NCI-H1092 treated with DMSO at 0.1 percent for 48 hours (cell line): ENCODE data around the gene CFAP77.
A peak's percentile ranks its signal among the peaks of the same experiment; 100 is the strongest.

Source experiments
- DNase-seq: peaks from one replicate; lab custom pipeline; 2025; lab: John Stamatoyannopoulos, UW

Gene CFAP77

DNA sequence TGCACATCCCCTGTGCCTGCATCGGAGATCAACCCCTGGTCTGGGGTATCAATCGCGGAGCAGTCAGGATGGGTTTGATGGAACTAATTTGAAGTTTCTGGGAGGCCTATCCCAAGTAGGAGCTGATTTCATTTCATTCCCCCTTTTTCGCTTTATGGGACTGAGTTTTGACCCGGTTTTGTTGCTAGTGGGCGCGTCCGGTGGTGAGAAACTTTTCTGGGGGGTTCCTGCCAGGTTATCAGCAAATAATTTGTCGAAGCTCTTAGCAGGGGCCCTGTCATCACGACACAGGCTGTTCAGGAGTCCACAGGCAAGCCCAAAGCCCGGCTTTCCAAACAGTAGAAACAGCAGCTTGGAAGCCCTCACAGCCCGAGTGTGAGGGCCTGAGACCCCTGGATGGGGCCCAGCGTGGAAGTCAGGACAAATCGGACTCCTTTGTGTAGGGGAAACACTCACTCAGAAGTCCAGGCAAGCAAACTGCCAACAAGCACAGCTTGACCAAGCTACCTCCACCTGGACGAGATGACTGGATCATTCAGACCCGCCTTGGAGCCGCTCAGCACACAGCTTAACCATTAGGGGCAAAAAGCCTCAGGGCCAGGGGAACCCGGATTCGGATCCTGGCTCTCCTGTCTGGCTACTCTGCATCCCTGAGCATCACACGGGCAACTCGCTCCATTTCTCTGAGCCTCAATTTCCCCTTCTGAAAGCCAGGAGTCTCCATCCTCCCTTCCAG is 108.0 kb downstream of the CFAP77 start:
- no peak for DNase-seq

DNA sequence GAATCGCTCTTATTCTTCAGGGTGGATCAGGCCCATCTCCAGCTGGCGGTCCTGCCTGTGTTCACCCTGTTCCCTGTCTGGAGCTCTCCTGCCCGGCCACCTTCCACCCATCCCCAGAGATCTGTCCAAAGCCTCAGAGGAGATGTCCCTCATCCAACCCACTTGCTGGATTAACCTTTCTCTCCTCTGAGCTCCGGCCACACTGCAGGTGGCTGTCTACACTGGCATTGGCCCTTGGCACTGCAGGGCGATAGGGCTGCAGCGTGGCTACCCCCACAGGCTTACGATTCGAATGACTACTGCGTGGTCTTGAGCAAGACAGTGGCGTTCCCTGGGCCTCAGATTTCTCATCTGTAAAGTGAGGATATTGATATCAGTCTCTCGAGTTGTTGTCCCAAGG is 108.6 kb downstream of the CFAP77 start:
- no peak for DNase-seq

DNA sequence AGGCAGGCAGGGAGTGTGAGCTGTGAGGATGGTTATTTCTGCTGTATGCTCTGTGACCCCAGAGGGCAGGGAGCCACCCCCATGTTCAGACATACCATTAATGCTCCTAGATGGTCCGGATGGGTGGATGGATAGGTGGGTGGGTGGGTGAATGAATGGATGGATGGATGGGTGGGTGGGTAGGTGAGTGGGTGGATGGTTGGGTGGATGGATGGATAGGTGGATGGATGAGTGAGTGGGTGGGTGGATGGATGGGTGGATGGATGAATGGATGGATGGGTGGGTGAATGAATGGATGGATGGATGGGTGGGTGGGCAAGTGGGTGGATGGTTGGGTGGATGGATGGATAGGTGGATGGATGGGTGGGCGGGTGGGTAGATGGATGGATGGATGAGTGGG is 109.0 kb downstream of the CFAP77 start:
- no peak for DNase-seq

DNA sequence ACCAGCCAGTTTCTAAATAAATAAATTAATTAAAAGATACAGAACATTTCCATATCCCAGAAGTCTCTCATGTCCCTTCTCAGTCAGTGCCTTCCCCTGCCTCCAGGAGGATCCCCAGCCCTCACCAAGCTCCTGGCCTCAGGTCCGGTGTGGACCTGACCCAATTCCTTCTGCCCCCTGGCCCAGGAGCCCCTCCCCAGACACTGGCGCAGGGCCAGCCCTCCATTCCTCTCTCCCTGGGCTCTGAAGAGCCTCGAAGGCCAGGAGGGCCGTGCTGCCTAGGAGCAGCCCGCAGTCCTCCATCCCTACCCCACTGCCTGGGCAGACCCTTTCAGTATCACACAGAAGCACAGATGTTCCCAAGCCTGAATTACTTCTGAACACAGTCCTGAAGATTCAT is 110.6 kb downstream of the CFAP77 start:
- DNase-seq: no peak

DNA sequence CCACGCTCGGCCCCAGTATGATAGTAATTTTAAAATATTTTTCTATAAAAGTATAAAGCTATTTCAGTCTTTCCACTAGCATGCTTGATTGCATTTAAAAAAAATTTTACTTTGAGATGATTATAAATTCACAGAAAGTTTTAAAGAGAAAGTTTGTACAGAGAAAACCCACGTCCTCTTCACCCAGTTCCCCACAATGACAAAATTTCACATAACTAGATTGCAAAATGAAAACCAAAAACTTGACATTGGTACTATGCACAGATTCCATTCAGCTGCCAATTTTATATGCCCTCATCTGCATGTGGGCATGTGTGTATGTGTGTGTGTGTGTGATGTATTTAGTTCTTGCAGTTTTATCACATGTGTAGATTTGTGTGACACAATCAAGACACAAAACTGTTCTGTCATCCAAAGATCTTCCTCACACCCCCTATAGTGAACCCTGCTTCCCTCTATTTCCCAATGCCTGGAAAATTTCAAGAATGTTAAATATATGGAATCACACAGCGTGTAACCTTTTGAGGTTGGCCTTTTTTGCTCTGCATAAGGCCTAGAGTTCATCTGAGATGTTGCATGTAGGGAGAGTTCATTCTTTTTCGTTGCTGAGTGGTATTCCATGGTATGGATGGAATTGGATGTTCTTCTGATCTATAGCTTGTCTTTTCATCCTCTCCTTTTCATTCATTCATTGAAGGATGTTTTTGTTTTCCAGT is 115.5 kb downstream of the CFAP77 start:
- no peak for DNase-seq

DNA sequence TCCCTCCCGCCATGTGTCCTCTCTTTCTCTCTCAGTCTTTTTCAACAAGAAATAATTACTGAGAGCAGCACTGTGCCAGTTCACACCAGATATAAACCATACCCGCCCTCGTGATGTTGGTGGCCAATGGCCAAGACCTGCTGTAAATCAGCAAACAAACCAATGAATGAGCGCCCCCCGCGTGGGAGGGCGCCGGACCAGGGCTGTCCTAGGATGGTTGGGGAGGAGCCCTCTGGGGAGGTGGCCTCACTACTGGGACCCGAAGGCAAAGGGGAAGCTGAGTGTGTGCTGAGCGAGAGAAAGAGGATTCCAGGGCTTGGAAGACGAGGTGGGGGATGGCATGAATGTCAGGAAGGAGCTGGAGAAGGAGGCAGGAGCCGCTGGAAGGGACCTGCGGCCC is 121.2 kb downstream of the CFAP77 start:
- DNase-seq: peak; percentile 83

DNA sequence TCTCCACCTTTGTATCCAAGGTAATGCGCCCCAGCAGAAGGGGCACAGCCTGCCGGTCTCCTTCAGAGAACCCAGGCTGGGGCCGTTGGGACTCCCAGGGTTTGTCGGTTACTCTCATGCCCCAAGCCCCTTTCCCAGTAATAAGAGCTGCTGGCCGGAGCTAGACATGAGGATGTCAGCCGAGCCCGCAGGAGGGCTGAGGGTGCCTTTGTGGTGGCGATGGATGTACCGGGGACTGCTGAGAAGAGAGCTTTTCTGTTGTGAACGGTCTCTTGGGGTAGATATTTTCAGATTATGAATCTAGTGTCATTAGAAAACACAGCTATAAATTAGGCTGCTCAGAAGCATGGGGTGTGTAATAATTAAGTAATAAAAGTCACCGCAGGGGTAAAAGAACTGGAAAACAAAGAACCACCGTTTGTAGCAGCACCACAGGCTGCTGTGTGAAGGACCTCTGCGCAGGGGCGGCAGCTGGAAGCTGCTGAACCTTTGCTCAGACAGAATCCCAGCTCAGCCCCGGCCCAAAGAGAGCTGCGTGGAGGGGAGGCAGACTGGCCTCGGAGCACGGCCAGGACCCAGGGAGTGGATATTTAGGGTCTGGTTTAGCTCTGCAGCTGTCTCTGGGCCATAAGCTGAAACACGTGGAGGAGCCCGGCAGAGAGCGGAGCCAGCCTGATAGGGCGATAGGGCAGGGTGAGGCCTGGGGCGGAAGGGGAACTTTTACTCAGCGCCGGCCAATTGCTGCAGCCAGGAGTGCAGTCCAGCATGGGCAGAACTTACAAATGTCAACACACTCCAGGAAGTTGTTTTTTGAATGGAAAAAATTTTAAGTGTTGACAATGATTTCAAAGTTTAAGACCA is 121.9 kb downstream of the CFAP77 start:
- DNase-seq: peak; percentile 56

DNA sequence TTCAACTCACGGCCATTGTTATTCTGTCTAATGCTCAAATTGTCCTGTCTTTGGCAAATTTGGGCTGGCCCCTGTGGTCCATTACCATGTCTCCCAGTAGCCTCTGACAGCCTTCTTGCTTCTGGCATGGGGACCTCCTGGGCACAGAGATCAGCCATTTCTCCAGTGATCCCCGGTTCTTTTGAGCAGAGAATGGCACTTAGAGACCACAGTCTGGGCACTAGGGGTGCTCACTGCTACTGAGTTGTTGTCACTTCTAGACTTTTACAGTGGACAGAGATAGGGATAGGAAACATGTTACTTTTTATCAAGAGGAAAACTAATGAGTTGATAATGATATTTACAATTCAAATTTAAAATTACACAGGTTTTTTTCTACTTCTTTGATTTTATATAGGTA is 124.8 kb downstream of the CFAP77 start:
- DNase-seq: no peak

DNA sequence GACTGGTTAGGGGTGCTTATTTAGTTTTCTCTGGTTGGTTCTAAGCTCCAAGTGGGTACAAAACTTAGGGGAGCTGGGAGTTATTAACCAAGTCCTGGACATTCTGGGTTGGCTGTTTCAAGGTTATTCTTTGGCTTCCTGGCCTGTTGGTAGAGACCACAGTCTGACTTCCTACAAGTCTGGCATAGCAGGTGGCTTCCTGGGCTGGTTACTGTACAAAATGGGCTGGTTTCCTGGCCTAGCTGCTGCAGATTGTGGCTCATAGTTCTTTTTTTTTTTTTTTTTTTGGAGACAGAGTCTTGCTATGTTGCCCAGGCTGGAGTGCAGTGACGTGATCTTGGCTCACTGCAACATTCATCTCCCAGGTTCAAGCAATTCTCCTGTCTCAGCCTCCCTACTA is 126.1 kb downstream of the CFAP77 start:
- no peak for DNase-seq

DNA sequence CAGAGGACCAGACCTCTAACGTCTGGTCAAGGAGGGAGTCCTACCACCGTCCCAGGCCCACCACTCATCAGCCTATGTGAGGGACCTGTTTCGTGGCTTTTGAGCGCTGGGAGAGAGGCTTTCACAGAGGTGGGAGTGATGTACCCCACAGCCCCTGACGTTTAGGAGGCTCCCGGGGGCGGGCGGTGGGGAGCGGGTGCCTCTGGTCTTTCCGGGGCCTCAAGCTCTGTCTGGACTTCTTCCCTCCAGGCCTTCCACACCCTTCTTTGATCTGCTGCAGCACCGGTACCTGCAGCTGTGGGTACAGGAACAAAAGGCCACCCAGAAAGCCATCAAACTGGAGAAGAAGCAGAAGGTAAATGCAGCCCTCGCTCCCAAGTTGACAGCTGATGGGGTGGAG is 127.3 kb downstream of the CFAP77 start:
- DNase-seq: no peak

DNA sequence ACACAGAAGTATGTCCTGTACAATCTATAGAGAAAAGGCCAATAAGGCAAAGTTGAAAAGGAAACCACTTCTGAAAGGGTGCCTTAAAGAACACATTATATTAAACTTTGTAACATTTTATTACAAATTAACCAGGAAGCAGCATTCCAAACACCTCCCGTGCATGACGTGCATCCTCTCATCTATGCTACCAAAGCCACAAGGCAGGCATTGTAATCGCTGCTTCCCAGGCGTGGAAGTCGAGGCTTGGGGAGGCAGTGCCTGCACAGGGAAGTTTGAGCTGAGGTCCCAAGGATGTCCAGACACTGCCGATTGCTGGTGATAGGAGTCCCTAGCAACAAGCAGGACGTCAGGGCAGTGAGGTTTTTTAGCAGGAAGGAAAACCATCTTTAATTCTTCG is 128.1 kb downstream of the CFAP77 start:
- DNase-seq: no peak

DNA sequence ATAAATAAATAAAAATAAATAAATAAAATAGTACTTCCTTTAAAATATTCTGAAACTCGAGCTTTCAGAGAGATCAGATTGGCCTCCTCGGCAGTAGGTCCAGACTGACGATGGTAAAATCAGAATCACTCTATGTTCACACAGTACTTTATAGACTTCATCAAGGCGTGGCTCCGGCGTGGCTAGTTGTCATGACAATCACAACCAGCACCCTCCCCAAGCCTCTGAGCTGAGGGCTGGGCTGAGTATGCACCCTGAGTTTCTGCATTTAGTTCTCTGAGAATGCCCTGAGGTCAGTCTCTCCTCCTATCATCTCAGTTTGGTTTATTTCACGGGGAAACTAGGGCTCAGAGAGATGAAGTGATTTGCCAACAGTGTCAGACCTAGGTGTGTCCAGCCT is 129.1 kb downstream of the CFAP77 start:
- DNase-seq: no peak

DNA sequence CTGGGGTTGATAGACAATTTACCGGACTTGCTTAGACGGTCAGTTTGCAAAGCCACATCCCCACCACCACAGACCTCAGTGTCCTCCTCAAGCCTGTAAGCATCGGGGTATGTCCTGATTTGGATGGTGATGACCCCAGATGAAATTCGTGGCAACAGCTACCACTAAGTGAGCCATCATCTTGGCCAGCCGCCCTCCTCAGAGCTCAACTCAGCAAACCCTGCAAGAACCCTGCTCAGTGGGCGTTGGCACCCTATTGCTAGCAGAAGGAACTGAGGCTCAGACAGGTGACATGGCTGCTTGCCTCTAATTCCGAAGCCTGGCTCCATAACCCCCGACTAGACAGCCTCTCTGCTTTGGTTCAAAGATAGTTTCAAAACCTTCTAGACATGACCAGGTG is 131.0 kb downstream of the CFAP77 start:
- DNase-seq: no peak

DNA sequence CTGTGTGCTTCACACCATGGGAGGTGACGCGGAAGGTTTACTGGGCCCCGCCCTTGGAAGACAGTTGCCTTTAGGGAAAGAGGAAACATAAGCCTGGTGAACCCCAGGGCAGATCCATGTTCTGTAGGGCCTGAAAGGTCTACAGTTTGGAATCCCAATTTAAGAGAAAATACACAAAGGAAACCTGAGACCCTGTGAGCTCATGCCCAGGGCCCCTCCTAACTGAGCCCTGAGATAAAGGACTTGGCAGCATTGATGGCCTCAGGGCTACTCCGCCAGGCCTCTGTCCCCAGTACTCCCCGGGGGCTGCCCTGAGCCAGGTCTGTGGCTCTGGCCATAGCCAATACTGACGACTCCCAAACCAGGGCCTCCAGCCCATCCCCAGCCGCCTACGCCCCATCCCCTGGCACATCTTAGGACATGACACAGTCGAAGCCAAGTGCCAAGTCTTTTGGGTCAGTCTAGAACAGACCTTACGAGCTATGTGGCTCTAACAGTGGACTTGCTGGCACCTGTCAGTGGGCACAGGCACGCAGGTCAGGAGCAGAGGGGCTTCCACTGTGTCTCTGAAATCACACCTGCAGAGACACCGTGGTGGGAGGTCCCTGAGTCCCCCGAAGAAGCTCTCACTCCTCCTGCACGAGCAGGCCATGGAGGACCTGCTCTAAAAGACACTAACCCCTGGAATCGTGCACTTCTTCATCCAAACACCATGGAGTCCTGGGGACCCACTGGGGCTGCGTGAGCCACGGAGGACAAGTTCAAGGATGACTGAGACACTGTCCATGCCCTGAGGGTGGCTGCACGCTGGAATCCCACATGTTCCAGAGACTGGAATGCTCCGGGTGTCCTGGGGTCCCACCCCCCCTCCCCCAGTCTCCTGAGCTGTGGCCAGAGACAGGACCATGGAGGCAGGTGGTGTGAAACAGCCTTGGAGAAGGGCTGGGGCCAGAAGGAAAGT is 132.1 kb downstream of the CFAP77 start:
- DNase-seq: peak; percentile 21

DNA sequence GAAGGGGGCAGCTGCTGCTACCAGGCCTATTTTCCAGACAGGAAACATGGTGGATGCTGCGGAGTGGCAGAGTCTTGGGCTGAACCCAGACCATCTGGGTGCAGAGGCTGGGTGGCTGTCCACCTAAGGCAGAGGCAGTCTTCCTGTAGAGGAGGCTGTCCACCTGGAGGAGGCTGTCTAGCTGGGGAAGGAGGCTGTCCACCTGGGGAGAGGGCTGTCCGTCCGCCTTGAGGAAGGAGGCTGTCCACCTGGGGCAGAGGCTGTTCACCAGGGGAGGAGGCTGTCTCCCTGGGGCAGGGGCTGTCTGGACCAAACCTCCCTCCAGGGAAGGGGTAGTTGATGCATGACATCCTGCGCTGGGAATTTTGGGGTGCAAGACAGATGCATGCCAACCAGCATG is 133.2 kb downstream of the CFAP77 start:
- DNase-seq: no peak

DNA sequence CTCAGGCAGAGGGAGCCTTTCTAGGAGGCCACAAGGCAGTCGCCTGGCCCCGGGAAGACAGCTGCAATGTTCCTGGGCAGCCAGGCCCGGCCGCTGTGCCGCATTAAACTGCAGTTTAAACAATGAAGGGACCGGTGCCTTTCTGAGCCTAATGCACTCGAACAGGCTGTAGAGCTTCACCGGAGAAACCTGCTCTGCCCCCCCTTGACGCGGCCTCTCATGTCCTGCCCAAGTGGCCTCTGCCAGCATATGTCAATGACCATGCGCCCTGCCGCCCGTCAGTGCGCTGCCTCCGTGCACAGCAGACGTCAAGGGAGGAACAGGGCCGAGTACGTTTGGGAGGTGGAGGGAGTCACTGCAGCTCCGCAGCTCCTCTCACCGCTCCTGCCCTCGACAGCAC is 133.9 kb downstream of the CFAP77 start:
- DNase-seq: peak; percentile 25

DNA sequence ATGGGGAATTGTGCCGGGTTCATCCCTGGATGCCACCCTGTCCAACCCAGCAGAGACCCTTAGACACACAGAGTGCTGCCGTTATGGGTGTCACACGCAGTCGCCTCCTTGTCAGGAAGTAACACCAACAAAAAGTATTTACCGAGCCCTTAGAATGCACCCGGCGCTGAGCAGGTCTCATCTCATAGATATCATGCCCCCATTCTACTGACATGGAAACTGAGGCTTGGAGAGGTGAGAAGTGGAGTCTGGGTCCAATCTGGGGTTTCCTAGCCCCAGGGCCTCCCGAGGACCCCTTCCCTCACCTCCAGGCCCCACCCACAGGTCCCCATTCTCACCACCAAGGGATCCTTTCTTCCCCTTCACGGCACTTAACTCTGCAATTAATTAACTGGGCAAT is 135.6 kb downstream of the CFAP77 start:
- DNase-seq: no peak

DNA sequence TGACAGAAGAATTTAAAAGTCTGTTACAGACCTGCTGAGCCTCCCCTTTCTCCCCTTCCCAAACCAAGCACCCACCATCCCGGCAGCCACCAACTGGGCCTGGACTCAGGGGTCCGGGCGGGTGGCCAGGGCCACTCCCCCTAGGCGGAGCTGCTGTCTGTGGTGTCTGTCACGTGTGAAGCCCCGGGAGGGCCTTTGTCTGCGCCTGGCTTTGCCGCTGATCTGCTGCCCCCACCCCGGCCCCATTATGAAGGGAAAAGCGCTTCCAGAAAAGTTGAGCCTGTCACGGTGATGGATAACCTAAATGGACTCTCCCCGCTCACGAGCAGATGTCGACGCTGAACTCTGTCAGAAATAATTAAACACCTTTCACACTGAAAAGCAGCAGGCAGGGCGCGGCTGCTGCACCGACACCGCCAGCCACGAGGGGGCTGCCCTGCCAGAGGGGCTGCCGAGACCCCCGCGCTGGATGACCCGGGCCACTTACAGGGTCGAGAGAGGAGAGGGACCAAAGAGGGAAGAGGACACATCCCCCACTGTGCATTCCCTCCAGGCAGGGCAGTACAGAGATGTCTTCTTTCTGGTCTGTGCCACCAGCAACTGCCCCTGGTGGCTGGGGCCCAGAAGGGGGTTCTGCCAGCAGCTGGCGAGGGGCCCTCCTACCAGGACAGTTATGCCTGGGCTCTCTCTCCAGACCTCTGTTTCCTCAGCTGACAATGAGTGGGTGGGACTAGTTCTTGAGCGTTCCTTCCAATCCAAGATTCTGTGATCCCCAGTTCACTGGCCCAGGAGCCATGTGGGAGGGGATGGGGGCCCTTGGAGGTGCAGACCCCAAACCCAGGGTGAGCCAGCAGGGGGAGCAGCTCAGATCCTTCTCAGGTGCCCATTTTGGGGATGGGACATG is 136.4 kb downstream of the CFAP77 start:
- peak; percentile 83 for DNase-seq

DNA sequence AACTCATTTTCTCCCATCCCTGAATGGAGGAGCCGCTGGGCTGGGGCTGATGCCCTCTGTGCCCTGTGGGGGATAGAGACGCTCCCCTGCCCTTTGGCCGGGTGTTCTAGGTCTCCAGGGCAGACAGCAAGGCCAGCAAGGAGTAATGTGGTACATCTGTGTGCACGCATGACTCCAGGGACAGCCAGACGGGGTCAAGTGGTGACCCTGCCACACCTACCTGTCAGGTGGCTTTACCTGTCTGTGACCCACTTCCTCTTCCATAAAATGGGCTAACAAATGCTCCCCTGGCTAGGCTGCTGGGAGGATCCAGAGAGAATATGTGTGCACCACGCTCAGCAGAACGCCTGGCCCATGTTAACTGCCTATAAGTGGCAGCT is 137.0 kb downstream of the CFAP77 start:
- DNase-seq: no peak

DNA sequence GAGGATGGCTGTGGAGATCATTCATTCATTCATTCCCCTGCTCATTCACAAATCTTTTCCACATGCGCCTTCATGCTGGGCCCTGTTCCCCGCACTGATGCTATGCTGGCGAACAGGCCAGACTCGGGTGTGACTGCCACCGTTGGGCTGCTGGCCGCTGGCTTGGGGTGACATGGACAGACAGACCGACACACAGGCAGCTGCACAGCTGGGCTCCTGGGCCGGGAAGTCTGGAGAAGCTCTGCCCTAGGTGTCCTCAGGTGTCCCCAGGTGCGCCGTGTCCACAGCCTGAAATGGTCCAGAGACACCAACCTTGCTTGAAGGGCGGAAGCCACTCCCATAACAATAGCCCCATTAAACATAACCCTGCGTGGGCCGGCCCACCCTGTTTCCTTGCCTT is 137.4 kb downstream of the CFAP77 start:
- no peak for DNase-seq
